Measurements from ENCODE around the gene IGFBP2.

GRCh38 chr2:216596980-216597509 is 36.2 kb upstream of the IGFBP2 start:
- no peak for TF ChIP-seq YY1 (IDR thresholded peaks at IDR 0.05; ENCODE audit: low read depth)
- peak; percentile 35 to 56; a peak in 1 of 4 replicates for TF ChIP-seq EP300 (IDR thresholded peaks at IDR 0.05; ENCODE audit: borderline replicate concordance in 1 of 2, low read depth in 1 of 2, low read length in 1 of 2)
- no peak for TF ChIP-seq POLR2AphosphoS5 (IDR thresholded peaks at IDR 0.05; ENCODE audit: low read depth, low read length)
- no peak for TF ChIP-seq RFX5 (IDR thresholded peaks at IDR 0.05; ENCODE audit: low read length)
- no peak for TF ChIP-seq FOSL2 (IDR thresholded peaks at IDR 0.05; ENCODE audit: borderline replicate concordance, low read depth)
- no peak for TF ChIP-seq NRF1 (IDR thresholded peaks at IDR 0.05; ENCODE audit: low read depth, low read length)
- no peak for TF ChIP-seq CTCF (IDR thresholded peaks at IDR 0.05)
- no peak for TF ChIP-seq IRF3 (IDR thresholded peaks at IDR 0.05; ENCODE audit: low read depth, low read length)
- TF ChIP-seq FOXM1 (IDR thresholded peaks at IDR 0.05; ENCODE audit: low read depth) = no peak
- TF ChIP-seq EZH2phosphoT487 (IDR thresholded peaks at IDR 0.05; ENCODE audit: borderline replicate concordance, low read depth) = no peak
- no peak for TF ChIP-seq TAF1 (IDR thresholded peaks at IDR 0.05; ENCODE audit: borderline replicate concordance, low read depth, low read length)
